ENCODE data around the gene COQ8A. TPM values are rescaled to one million over a fixed set of nuclear protein-coding genes. Genes with fewer than 3 reads are reported as not detected.

COQ8A gene
- total RNA-seq, 1 experiment from 2014 or later, result 24.6 TPM

GRCh38 chr1:226979517-226980121, 39.5 kb downstream of the COQ8A start:
- no peaks in the 10 kb centered on the region for H3K27me3 Mint-ChIP-seq (ENCODE audit: unreplicated experiment)
- H3K36me3 Mint-ChIP-seq (ENCODE audit: insufficient read depth, unreplicated experiment), result peaks cover 25% of the 10 kb centered on the region
- no TSS peak for BruUV-seq (replicated peaks)
- no peak for DNase-seq
- intact Hi-C loops (cut with micrococcal nuclease; ENCODE audit: unreplicated experiment), result no loop called here
- peaks cover 4% of the 10 kb centered on the region for H3K4me1 Mint-ChIP-seq (ENCODE audit: low read depth, unreplicated experiment)
- H3K4me3 Mint-ChIP-seq (ENCODE audit: low read depth, unreplicated experiment), result no peak overlapping the region
- CTCF ChIA-PET, result interaction anchor here (0.6 kb wide), 1 partner anchor 76 kb away, joined by 4 read pairs; no protein-coding TSS in a partner anchor
- no peak for TF ChIP-seq CTCF (IDR thresholded peaks at IDR 0.05; ENCODE audit: unreplicated experiment)
- H3K9me3 Mint-ChIP-seq (ENCODE audit: low read depth, unreplicated experiment), result no peaks in the 10 kb centered on the region
- H3K27ac Mint-ChIP-seq (ENCODE audit: unreplicated experiment), result no peak overlapping the region

DNA sequence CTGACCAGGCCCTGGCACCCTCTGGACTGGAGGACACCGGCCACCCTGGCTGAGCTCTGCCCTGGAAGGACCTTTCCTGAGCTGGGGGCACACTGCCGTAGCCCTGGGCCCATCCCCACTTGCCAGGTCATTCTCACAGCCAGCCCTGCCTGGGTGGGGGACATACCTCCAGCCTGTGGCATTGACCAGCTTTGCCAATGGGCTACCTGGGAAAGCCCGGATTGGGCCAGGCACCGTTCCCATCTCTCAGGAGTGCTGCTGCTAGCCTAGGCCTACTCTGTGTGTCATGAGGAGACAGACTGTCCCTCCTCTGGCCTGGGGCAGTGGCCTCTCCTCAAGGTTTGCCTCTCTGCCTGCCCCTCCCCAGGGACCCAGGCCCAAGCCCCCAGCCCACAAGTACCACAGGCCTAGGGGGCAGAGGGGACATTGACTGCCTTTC, 40.0 kb downstream of the COQ8A start:
- Mint-ChIP-seq H3K36me3 (ENCODE audit: insufficient read depth, unreplicated experiment) (peaks cover 27% of the 10 kb centered on the region), H3K27me3 (ENCODE audit: unreplicated experiment) (no peaks in the 10 kb centered on the region), H3K4me3 (ENCODE audit: low read depth, unreplicated experiment) (no peak overlapping the region), H3K27ac (ENCODE audit: unreplicated experiment) (no peak overlapping the region), H3K9me3 (ENCODE audit: low read depth, unreplicated experiment) (no peaks in the 10 kb centered on the region), H3K4me1 (ENCODE audit: low read depth, unreplicated experiment) (no peaks in the 10 kb centered on the region)
- DNase-seq, result no peak
- CTCF ChIA-PET, result no interaction called here
- BruUV-seq (replicated peaks), result no TSS peak
- TF ChIP-seq CTCF (IDR thresholded peaks at IDR 0.05; ENCODE audit: unreplicated experiment), result no peak
- intact Hi-C loops (cut with micrococcal nuclease; ENCODE audit: unreplicated experiment), result no loop called here

GRCh38 chr1:226980565-226981385, 40.7 kb downstream of the COQ8A start:
- no peaks in the 10 kb centered on the region for H3K4me1 Mint-ChIP-seq (ENCODE audit: low read depth, unreplicated experiment)
- no TSS peak for BruUV-seq (replicated peaks)
- intact Hi-C loops (cut with micrococcal nuclease; ENCODE audit: unreplicated experiment), result no loop called here
- TF ChIP-seq CTCF (IDR thresholded peaks at IDR 0.05; ENCODE audit: unreplicated experiment), result no peak
- no peaks in the 10 kb centered on the region for H3K9me3 Mint-ChIP-seq (ENCODE audit: low read depth, unreplicated experiment)
- CTCF ChIA-PET, result no interaction called here
- H3K4me3 Mint-ChIP-seq (ENCODE audit: low read depth, unreplicated experiment), result no peak overlapping the region
- H3K27me3 Mint-ChIP-seq (ENCODE audit: unreplicated experiment), result no peaks in the 10 kb centered on the region
- H3K27ac Mint-ChIP-seq (ENCODE audit: unreplicated experiment), result no peak overlapping the region
- no peak for DNase-seq
- peaks cover 33% of the 10 kb centered on the region for H3K36me3 Mint-ChIP-seq (ENCODE audit: insufficient read depth, unreplicated experiment)

DNA sequence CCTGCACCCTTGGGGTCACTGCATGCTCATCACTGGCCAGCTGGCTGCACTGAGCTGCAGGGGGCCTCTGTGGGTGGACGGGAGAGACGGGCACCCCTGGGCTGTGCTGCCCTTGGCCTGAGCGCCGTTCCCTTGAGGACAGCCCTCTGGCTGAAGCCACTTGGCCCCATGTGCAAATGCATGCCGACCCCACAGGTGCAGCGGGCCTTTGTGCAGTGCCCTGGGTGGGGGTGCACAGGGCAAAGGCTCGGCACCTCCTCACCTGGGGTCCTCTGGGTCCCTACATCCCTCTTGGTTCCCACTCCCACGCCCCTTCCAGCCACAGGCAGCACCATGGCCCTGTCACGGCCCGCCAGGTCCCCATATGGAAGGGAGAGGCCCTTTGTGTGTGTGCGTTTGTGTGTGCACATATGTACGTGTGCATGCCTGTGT, 41.3 kb downstream of the COQ8A start:
- DNase-seq, result no peak
- CTCF ChIA-PET, result no interaction called here
- TF ChIP-seq CTCF (IDR thresholded peaks at IDR 0.05; ENCODE audit: unreplicated experiment), result no peak
- no peak overlapping the region for H3K27ac Mint-ChIP-seq (ENCODE audit: unreplicated experiment)
- peaks cover 39% of the 10 kb centered on the region for H3K36me3 Mint-ChIP-seq (ENCODE audit: insufficient read depth, unreplicated experiment)
- BruUV-seq (replicated peaks), result no TSS peak
- intact Hi-C loops (cut with micrococcal nuclease; ENCODE audit: unreplicated experiment), result no loop called here
- H3K4me1 Mint-ChIP-seq (ENCODE audit: low read depth, unreplicated experiment), result no peaks in the 10 kb centered on the region
- H3K4me3 Mint-ChIP-seq (ENCODE audit: low read depth, unreplicated experiment), result no peak overlapping the region
- H3K27me3 Mint-ChIP-seq (ENCODE audit: unreplicated experiment), result no peaks in the 10 kb centered on the region
- no peaks in the 10 kb centered on the region for H3K9me3 Mint-ChIP-seq (ENCODE audit: low read depth, unreplicated experiment)
